ENCODE measurements around the gene VAV3. TPM values are rescaled to one million over a fixed set of nuclear protein-coding genes. Genes with fewer than 3 reads are reported as not detected.

VAV3 gene
- total RNA-seq, 1 donor from 2014 or later = 159 TPM

DNA sequence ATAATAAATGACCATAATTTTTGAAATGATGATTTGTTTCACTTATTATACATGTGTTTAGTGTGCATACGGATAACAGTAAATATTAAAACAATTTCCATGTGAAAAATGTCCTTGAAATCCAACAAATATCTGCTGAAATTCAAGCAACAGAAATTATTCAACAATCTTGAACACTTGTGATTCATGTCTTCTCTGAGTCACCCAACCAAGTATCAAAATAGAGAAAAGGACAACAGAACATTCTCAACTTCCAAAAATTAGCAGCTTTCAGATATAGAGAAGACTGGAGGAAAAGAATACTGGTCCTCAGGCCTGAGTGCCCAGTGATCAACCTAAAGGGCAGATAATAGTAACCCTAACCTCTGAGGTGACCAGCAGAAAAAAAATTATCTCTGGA lies 90.8 kb downstream of the VAV3 start:
- Mint-ChIP-seq H3K36me3 (ENCODE audit: low read depth, unreplicated experiment) (peaks cover 36% of the 10 kb centered on the region), H3K4me3 (ENCODE audit: unreplicated experiment) (no peak overlapping the region), H3K9me3 (ENCODE audit: unreplicated experiment) (no peaks in the 10 kb centered on the region), H3K27ac (ENCODE audit: unreplicated experiment) (no peak overlapping the region), H3K4me1 (ENCODE audit: unreplicated experiment) (peaks cover 42% of the 10 kb centered on the region), H3K27me3 (ENCODE audit: unreplicated experiment) (peaks cover 8% of the 10 kb centered on the region)
- TF ChIP-seq, protein P1, sequence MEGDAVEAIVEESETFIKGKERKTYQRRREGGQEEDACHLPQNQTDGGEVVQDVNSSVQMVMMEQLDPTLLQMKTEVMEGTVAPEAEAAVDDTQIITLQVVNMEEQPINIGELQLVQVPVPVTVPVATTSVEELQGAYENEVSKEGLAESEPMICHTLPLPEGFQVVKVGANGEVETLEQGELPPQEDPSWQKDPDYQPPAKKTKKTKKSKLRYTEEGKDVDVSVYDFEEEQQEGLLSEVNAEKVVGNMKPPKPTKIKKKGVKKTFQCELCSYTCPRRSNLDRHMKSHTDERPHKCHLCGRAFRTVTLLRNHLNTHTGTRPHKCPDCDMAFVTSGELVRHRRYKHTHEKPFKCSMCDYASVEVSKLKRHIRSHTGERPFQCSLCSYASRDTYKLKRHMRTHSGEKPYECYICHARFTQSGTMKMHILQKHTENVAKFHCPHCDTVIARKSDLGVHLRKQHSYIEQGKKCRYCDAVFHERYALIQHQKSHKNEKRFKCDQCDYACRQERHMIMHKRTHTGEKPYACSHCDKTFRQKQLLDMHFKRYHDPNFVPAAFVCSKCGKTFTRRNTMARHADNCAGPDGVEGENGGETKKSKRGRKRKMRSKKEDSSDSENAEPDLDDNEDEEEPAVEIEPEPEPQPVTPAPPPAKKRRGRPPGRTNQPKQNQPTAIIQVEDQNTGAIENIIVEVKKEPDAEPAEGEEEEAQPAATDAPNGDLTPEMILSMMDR (IDR thresholded peaks at IDR 0.05; ENCODE audit: unreplicated experiment) = no peak
- no peak for DNase-seq (ENCODE audit: low spot score)

DNA sequence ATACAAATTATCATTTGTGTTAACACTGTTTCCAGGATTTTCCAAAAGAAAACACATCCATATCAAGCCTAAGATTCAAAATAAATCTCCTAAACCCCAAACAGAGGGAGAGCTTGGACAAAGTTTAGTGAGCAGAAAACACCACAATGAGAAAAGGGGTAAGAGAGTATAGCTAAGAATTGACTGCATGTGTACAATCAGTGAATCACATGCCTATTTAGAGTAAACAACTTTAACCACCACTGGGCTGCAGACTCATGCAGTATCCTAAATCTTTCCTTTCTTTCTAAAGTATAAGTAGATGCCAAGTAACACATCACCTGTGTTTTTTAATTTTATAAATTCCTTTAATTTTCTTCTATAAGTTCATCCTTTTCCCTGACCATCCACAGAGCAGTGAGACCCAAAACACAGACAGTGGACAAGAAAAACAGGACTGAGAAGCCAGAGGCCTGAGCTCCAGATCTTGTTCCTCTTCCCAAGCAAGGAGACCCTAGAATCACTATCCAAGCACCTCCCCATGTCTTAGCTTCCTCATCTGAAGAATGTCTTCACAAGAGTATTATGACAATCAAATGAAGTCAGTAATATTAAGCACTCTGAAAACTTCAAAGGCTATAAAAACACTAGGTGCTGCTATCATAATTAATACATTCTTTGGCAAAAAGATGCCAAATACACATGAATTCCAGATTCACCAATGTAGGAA lies 93.1 kb downstream of the VAV3 start:
- Mint-ChIP-seq H3K4me3 (ENCODE audit: unreplicated experiment) (peak overlapping the region; percentile 10), H3K27ac (ENCODE audit: unreplicated experiment) (peak overlapping the region; percentile 36), H3K36me3 (ENCODE audit: low read depth, unreplicated experiment) (peaks cover 41% of the 10 kb centered on the region), H3K9me3 (ENCODE audit: unreplicated experiment) (no peaks in the 10 kb centered on the region), H3K4me1 (ENCODE audit: unreplicated experiment) (peaks cover 40% of the 10 kb centered on the region), H3K27me3 (ENCODE audit: unreplicated experiment) (peaks cover 8% of the 10 kb centered on the region)
- DNase-seq (ENCODE audit: low spot score) = no peak
- TF ChIP-seq, protein P1 (IDR thresholded peaks at IDR 0.05; ENCODE audit: unreplicated experiment) = no peak

DNA sequence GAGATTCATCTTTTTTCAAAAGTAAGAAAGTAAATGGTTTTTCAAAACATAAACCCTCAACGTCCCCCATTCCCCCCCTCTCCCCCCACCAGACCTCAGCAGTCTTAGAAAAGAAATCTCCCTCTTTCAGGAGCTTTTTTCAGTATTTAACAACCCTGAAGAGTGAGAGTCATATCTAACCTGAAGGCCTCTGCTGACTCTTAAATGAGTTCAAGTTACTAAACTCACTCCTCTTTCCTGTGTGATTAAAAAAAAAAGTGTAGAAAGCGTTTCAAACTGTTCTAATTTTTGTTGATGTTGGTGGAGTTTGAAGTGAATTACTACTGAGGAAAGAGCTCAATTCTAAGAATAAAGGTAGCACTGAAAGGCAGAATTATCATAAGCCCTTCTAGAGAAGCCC lies 93.7 kb downstream of the VAV3 start:
- Mint-ChIP-seq H3K4me3 (ENCODE audit: unreplicated experiment) (peak overlapping the region; percentile 10), H3K27ac (ENCODE audit: unreplicated experiment) (peak overlapping the region; percentile 36), H3K4me1 (ENCODE audit: unreplicated experiment) (peaks cover 39% of the 10 kb centered on the region), H3K36me3 (ENCODE audit: low read depth, unreplicated experiment) (peaks cover 45% of the 10 kb centered on the region), H3K9me3 (ENCODE audit: unreplicated experiment) (no peaks in the 10 kb centered on the region), H3K27me3 (ENCODE audit: unreplicated experiment) (peaks cover 10% of the 10 kb centered on the region)
- TF ChIP-seq, protein P1 (IDR thresholded peaks at IDR 0.05; ENCODE audit: unreplicated experiment) = no peak
- DNase-seq (ENCODE audit: low spot score) = no peak

DNA sequence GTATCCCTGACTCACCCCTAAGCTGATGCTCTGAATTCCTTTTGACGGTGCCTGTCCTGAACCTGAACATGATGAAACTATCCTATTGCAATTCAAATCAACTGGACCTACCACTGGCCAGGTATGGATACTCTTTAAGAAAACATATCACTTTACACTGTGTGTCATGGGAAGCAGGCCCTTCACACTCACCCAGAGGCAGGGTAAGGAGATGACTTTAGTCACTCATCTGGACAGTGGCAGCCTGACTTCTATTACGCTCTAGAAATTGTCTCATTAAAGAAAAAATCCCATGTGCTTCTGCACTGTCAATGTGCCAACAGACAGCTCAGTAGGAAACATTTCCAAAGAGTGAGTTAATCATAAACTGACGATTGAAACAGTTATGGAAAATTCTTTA lies 94.3 kb downstream of the VAV3 start:
- Mint-ChIP-seq H3K9me3 (ENCODE audit: unreplicated experiment) (no peaks in the 10 kb centered on the region), H3K27me3 (ENCODE audit: unreplicated experiment) (peaks cover 12% of the 10 kb centered on the region), H3K27ac (ENCODE audit: unreplicated experiment) (no peak overlapping the region), H3K4me3 (ENCODE audit: unreplicated experiment) (peak overlapping the region; percentile 13), H3K36me3 (ENCODE audit: low read depth, unreplicated experiment) (peaks cover 47% of the 10 kb centered on the region), H3K4me1 (ENCODE audit: unreplicated experiment) (peaks cover 39% of the 10 kb centered on the region)
- TF ChIP-seq, protein P1 (IDR thresholded peaks at IDR 0.05; ENCODE audit: unreplicated experiment) = no peak
- DNase-seq (ENCODE audit: low spot score) = no peak

DNA sequence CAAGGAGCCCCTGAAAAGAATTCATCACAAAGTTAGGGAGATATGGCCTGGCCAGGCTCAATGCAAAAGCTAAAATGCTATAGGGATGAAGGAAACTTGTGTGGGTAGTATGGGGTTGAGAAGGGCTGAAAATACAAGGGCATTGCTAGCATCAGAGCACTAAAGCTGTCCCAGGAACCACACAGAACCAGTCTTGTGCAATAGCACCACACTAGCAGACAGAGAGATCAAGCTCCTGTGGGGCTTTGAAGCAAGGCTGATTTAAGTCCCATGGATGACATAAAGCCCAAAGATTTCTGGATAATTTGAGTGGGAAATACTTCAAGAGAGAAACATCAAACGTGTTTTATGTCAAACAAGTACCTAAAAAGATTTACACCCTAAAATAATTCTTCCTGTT lies 97.1 kb downstream of the VAV3 start:
- Mint-ChIP-seq H3K9me3 (ENCODE audit: unreplicated experiment) (no peaks in the 10 kb centered on the region), H3K27me3 (ENCODE audit: unreplicated experiment) (peaks cover 23% of the 10 kb centered on the region), H3K36me3 (ENCODE audit: low read depth, unreplicated experiment) (peaks cover 48% of the 10 kb centered on the region), H3K4me3 (ENCODE audit: unreplicated experiment) (no peak overlapping the region), H3K27ac (ENCODE audit: unreplicated experiment) (no peak overlapping the region), H3K4me1 (ENCODE audit: unreplicated experiment) (peaks cover 49% of the 10 kb centered on the region)
- DNase-seq (ENCODE audit: low spot score) = no peak
- TF ChIP-seq, protein P1 (IDR thresholded peaks at IDR 0.05; ENCODE audit: unreplicated experiment) = no peak

All from endothelial cell (in vitro differentiated cells).